ENCODE results near the gene CEP63.

CEP63 gene

GRCh38 chr3:134609821-134610431 is 124.1 kb downstream of the CEP63 start:
- no peak overlapping the region for H3K27ac ChIP-seq (replicated peaks; ENCODE audit: low read length)
- no peak for DNase-seq (ENCODE audit: low spot score)
- no peak overlapping the region for H2BK5ac ChIP-seq (ENCODE audit: low read length)
- no CpG with 5 or more reads among the region's 10 CpGs for WGBS, 2 donors (ENCODE audit: extremely low coverage in 2 of 2, insufficient read length in 2 of 2, insufficient replicate concordance in 1 of 2)
- no peaks in the 10 kb centered on the region for H3K36me3 ChIP-seq (replicated peaks in 1 of 2; ENCODE audit: control insufficient read depth in 2 of 2, insufficient read depth in 2 of 2, low read length in 2 of 2)
- no peak overlapping the region for H3K9ac ChIP-seq (ENCODE audit: low read depth, low read length, poor library complexity)
- no peak overlapping the region for H2AFZ ChIP-seq (ENCODE audit: low read length)
- no peaks in the 10 kb centered on the region for H3K27me3 ChIP-seq (ENCODE audit: control insufficient read depth in 3 of 3, insufficient read depth in 3 of 3, low read depth in 1 of 3, low read length in 3 of 3)
- H2BK120ac ChIP-seq (ENCODE audit: low read depth, low read length): no peak overlapping the region
- peak overlapping the region; percentile 31 for H3K18ac ChIP-seq (ENCODE audit: low read length)
- no peak overlapping the region for H3K4me3 ChIP-seq (ENCODE audit: low read length in 2 of 2)
- no peaks in the 10 kb centered on the region for H3K79me1 ChIP-seq (ENCODE audit: low read depth, low read length)
- no peak overlapping the region for H2BK15ac ChIP-seq (ENCODE audit: low read length)
- no peak overlapping the region for H3K4me2 ChIP-seq (ENCODE audit: insufficient read depth, low read length, poor library complexity, severe bottlenecking)
- H3K9me3 ChIP-seq (replicated peaks in 1 of 2; ENCODE audit: control insufficient read depth in 2 of 2, insufficient read depth in 1 of 2, low read depth in 1 of 2, low read length in 2 of 2): no peaks in the 10 kb centered on the region
- H4K8ac ChIP-seq (ENCODE audit: low read depth, low read length): no peak overlapping the region
- no peak overlapping the region for H3K23ac ChIP-seq (ENCODE audit: low read depth, low read length, poor library complexity)
- no peak overlapping the region for H2BK12ac ChIP-seq (ENCODE audit: low read length)
- H3K14ac ChIP-seq (ENCODE audit: low read length): no peak overlapping the region
- H4K91ac ChIP-seq (ENCODE audit: low read depth, low read length, poor library complexity): no peak overlapping the region
- H2AK5ac ChIP-seq (ENCODE audit: low read depth, low read length): no peak overlapping the region
- H3K4me1 ChIP-seq (ENCODE audit: control insufficient read depth in 2 of 2, insufficient read depth in 1 of 2, low read depth in 1 of 2, low read length in 2 of 2): peaks cover 0 to 8% of the 10 kb centered on the region in 2 donors
- no peak overlapping the region for H3K4ac ChIP-seq (ENCODE audit: low read length)

- no CpG with 5 or more reads among the region's 11 CpGs for WGBS, 2 donors (ENCODE audit: extremely low coverage in 2 of 2, insufficient read length in 2 of 2, insufficient replicate concordance in 1 of 2)
- H2BK5ac ChIP-seq (ENCODE audit: low read length): no peak overlapping the region
- no peak overlapping the region for H3K4me3 ChIP-seq (ENCODE audit: low read length in 2 of 2)
- no peak for DNase-seq (ENCODE audit: low spot score)
- no peak overlapping the region for H3K9ac ChIP-seq (ENCODE audit: low read depth, low read length, poor library complexity)
- no peak overlapping the region for H3K18ac ChIP-seq (ENCODE audit: low read length)
- H3K27ac ChIP-seq (replicated peaks; ENCODE audit: low read length): no peak overlapping the region
- H2BK120ac ChIP-seq (ENCODE audit: low read depth, low read length): no peak overlapping the region
- no peak overlapping the region for H4K91ac ChIP-seq (ENCODE audit: low read depth, low read length, poor library complexity)
- H3K23ac ChIP-seq (ENCODE audit: low read depth, low read length, poor library complexity): no peak overlapping the region
- no peaks in the 10 kb centered on the region for H3K27me3 ChIP-seq (ENCODE audit: control insufficient read depth in 3 of 3, insufficient read depth in 3 of 3, low read depth in 1 of 3, low read length in 3 of 3)
- H2BK12ac ChIP-seq (ENCODE audit: low read length): no peak overlapping the region
- peaks cover 0 to 5% of the 10 kb centered on the region in 2 donors for H3K4me1 ChIP-seq (ENCODE audit: control insufficient read depth in 2 of 2, insufficient read depth in 1 of 2, low read depth in 1 of 2, low read length in 2 of 2)
- H4K8ac ChIP-seq (ENCODE audit: low read depth, low read length): no peak overlapping the region
- no peaks in the 10 kb centered on the region for H3K9me3 ChIP-seq (replicated peaks in 1 of 2; ENCODE audit: control insufficient read depth in 2 of 2, insufficient read depth in 1 of 2, low read depth in 1 of 2, low read length in 2 of 2)
- H3K4ac ChIP-seq (ENCODE audit: low read length): no peak overlapping the region
- H3K4me2 ChIP-seq (ENCODE audit: insufficient read depth, low read length, poor library complexity, severe bottlenecking): no peak overlapping the region
- H2BK15ac ChIP-seq (ENCODE audit: low read length): no peak overlapping the region
- no peak overlapping the region for H2AFZ ChIP-seq (ENCODE audit: low read length)
- no peak overlapping the region for H3K14ac ChIP-seq (ENCODE audit: low read length)
- H3K79me1 ChIP-seq (ENCODE audit: low read depth, low read length): no peaks in the 10 kb centered on the region
- H2AK5ac ChIP-seq (ENCODE audit: low read depth, low read length): no peak overlapping the region
- H3K36me3 ChIP-seq (replicated peaks in 1 of 2; ENCODE audit: control insufficient read depth in 2 of 2, insufficient read depth in 2 of 2, low read length in 2 of 2): no peaks in the 10 kb centered on the region
These were observed 124.9 kb downstream of the CEP63 start for GRCh38 chr3:134610432-134611385.

GRCh38 chr3:134611516-134611915 is 125.7 kb downstream of the CEP63 start:
- Histone ChIP-seq H2BK12ac (ENCODE audit: low read length) (no peak overlapping the region), H3K27ac (replicated peaks; ENCODE audit: low read length) (no peak overlapping the region), H3K9me3 (replicated peaks in 1 of 2; ENCODE audit: control insufficient read depth in 2 of 2, insufficient read depth in 1 of 2, low read depth in 1 of 2, low read length in 2 of 2) (no peaks in the 10 kb centered on the region), H2BK15ac (ENCODE audit: low read length) (no peak overlapping the region), H4K8ac (ENCODE audit: low read depth, low read length) (no peak overlapping the region), H3K4me1 (ENCODE audit: control insufficient read depth in 2 of 2, insufficient read depth in 1 of 2, low read depth in 1 of 2, low read length in 2 of 2) (peaks cover 0 to 5% of the 10 kb centered on the region in 2 donors), H2BK5ac (ENCODE audit: low read length) (no peak overlapping the region), H2AK5ac (ENCODE audit: low read depth, low read length) (no peak overlapping the region), H3K4me2 (ENCODE audit: insufficient read depth, low read length, poor library complexity, severe bottlenecking) (no peak overlapping the region), H3K14ac (ENCODE audit: low read length) (no peak overlapping the region), H3K4ac (ENCODE audit: low read length) (no peak overlapping the region), H2BK120ac (ENCODE audit: low read depth, low read length) (no peak overlapping the region), H3K18ac (ENCODE audit: low read length) (no peak overlapping the region), H3K36me3 (replicated peaks in 1 of 2; ENCODE audit: control insufficient read depth in 2 of 2, insufficient read depth in 2 of 2, low read length in 2 of 2) (no peaks in the 10 kb centered on the region), H3K27me3 (ENCODE audit: control insufficient read depth in 3 of 3, insufficient read depth in 3 of 3, low read depth in 1 of 3, low read length in 3 of 3) (no peaks in the 10 kb centered on the region), H3K4me3 (ENCODE audit: low read length in 2 of 2) (no peak overlapping the region), H2AFZ (ENCODE audit: low read length) (no peak overlapping the region), H4K91ac (ENCODE audit: low read depth, low read length, poor library complexity) (no peak overlapping the region), H3K9ac (ENCODE audit: low read depth, low read length, poor library complexity) (no peak overlapping the region), H3K79me1 (ENCODE audit: low read depth, low read length) (no peaks in the 10 kb centered on the region), H3K23ac (ENCODE audit: low read depth, low read length, poor library complexity) (no peak overlapping the region)
- no peak for DNase-seq (ENCODE audit: low spot score)
- WGBS, 2 donors (ENCODE audit: extremely low coverage in 2 of 2, insufficient read length in 2 of 2, insufficient replicate concordance in 1 of 2): no CpG with 5 or more reads among the region's 2 CpGs

- Histone ChIP-seq H3K9ac (ENCODE audit: low read depth, low read length, poor library complexity) (no peak overlapping the region), H3K79me1 (ENCODE audit: low read depth, low read length) (no peaks in the 10 kb centered on the region), H4K91ac (ENCODE audit: low read depth, low read length, poor library complexity) (no peak overlapping the region), H4K8ac (ENCODE audit: low read depth, low read length) (no peak overlapping the region), H3K27me3 (ENCODE audit: control insufficient read depth in 3 of 3, insufficient read depth in 3 of 3, low read depth in 1 of 3, low read length in 3 of 3) (no peaks in the 10 kb centered on the region), H2BK12ac (ENCODE audit: low read length) (no peak overlapping the region), H3K4me2 (ENCODE audit: insufficient read depth, low read length, poor library complexity, severe bottlenecking) (no peak overlapping the region), H3K9me3 (replicated peaks in 1 of 2; ENCODE audit: control insufficient read depth in 2 of 2, insufficient read depth in 1 of 2, low read depth in 1 of 2, low read length in 2 of 2) (no peaks in the 10 kb centered on the region), H3K18ac (ENCODE audit: low read length) (no peak overlapping the region), H3K4me3 (ENCODE audit: low read length in 2 of 2) (peak overlapping the region in 1 of 2 donors; percentile 40), H3K14ac (ENCODE audit: low read length) (no peak overlapping the region), H3K23ac (ENCODE audit: low read depth, low read length, poor library complexity) (no peak overlapping the region), H3K27ac (replicated peaks; ENCODE audit: low read length) (no peak overlapping the region), H2BK15ac (ENCODE audit: low read length) (no peak overlapping the region), H2BK5ac (ENCODE audit: low read length) (no peak overlapping the region), H2AK5ac (ENCODE audit: low read depth, low read length) (peak overlapping the region; percentile 2), H3K36me3 (replicated peaks in 1 of 2; ENCODE audit: control insufficient read depth in 2 of 2, insufficient read depth in 2 of 2, low read length in 2 of 2) (no peaks in the 10 kb centered on the region), H3K4me1 (ENCODE audit: control insufficient read depth in 2 of 2, insufficient read depth in 1 of 2, low read depth in 1 of 2, low read length in 2 of 2) (peaks cover under 1 to 5% of the 10 kb centered on the region in 2 donors), H2AFZ (ENCODE audit: low read length) (no peak overlapping the region), H2BK120ac (ENCODE audit: low read depth, low read length) (no peak overlapping the region), H3K4ac (ENCODE audit: low read length) (no peak overlapping the region)
- DNase-seq (ENCODE audit: low spot score): no peak
- WGBS, 2 donors (ENCODE audit: extremely low coverage in 2 of 2, insufficient read length in 2 of 2, insufficient replicate concordance in 1 of 2): no CpG with 5 or more reads among the region's 6 CpGs
These were observed 127.2 kb downstream of the CEP63 start for GRCh38 chr3:134613006-134613520.

Measured in neuronal stem cell (in vitro differentiated cells).